Panc1 (cell line): ENCODE results near the gene PLXNA2. TPM values are rescaled to one million over a fixed set of nuclear protein-coding genes. Genes with fewer than 3 reads are reported as not detected.

Source experiments
- ATAC-seq: fragments of 200-7000 bp; cut with Tn5 transposase; 2 replicates; pipeline ENCODE4 v1.9.1; 2020; ENCODE audit warnings: mild to moderate bottlenecking, moderate library complexity
- BruUV-seq: library from RNA; stranded (reverse); fragments of 400-500 nt; replicated peaks from 2 replicates; lab custom pipeline; 2021; lab: Mats Ljungman, UMichigan
- CTCF ChIA-PET: fragments of 300-600 bp; sonication (Branson Sonifier 250); formaldehyde crosslinking; loops from one replicate; lab custom pipeline; 2022; ENCODE audit warnings: antibody characterized with exemption; lab: Charles Lee
- POLR2A ChIA-PET: fragments of 300-600 bp; sonication (Branson Sonifier 250); formaldehyde crosslinking; loops from one replicate; lab custom pipeline; 2022; ENCODE audit warnings: antibody characterized with exemption; lab: Charles Lee
- DNase-seq: peaks from one replicate; pipeline ENCODE4 v3.0.0-alpha.2; 2010; ENCODE audit warnings: low read depth, low spot score
- H3K27ac ChIP-seq: 2 replicates; pipeline ENCODE4 v1.5.1; 2011; ENCODE audit warnings: mild to moderate bottlenecking, low read length, inconsistent platforms
- H3K27me3 ChIP-seq: fragments of 200-500 bp; sonication (Bioruptor generic); 2 replicates; pipeline ENCODE4 v1.6.0; 2014; ENCODE audit warnings: low read length, inconsistent platforms; ENCODE audit not compliant: control insufficient read depth, insufficient read depth
- H3K36me3 ChIP-seq: fragments of 200-500 bp; sonication (Bioruptor generic); 2 replicates; pipeline ENCODE4 v1.5.1; 2014; ENCODE audit warnings: inconsistent platforms, mild to moderate bottlenecking, low read length, moderate library complexity; ENCODE audit not compliant: control insufficient read depth, insufficient read depth
- H3K4me1 ChIP-seq: 2 replicates; pipeline ENCODE4 v1.5.1; 2011; ENCODE audit warnings: inconsistent platforms, mild to moderate bottlenecking, low read length, moderate library complexity; ENCODE audit not compliant: control insufficient read depth, insufficient read depth
- H3K4me3 ChIP-seq, 2 experiments: 2 replicates each; pipeline ENCODE4 v1.5.1; 2011 to 2012; ENCODE audit warnings: low read depth in 2 of 2, low read length in 2 of 2, mild to moderate bottlenecking in 2 of 2, inconsistent platforms in 1 of 2, moderate library complexity in 1 of 2
- H3K9me3 ChIP-seq: fragments of 200-500 bp; sonication (Bioruptor generic); 2 replicates; pipeline ENCODE4 v1.5.1; 2014; ENCODE audit warnings: low read depth, mild to moderate bottlenecking, inconsistent platforms, low read length, moderate library complexity; ENCODE audit not compliant: control insufficient read depth, insufficient read depth
- POLR2AphosphoS5 ChIP-seq: IDR thresholded peaks from 2 replicates; pipeline ENCODE4 v1.6.1; 2012; ENCODE audit warnings: mild to moderate bottlenecking, low read depth, low read length, moderate library complexity
- REST ChIP-seq, 2 experiments: IDR thresholded peaks; 2 replicates each; pipeline ENCODE4 v1.6.1; 2011 to 2012; ENCODE audit warnings: low read depth in 2 of 2, control low read depth in 1 of 2, low read length in 1 of 2, mild to moderate bottlenecking in 1 of 2, moderate library complexity in 1 of 2; ENCODE audit not compliant: insufficient read depth in 1 of 2
- SIN3A ChIP-seq: IDR thresholded peaks from 2 replicates; pipeline ENCODE4 v1.6.1; 2012; ENCODE audit warnings: low read depth, mild to moderate bottlenecking, low read length, moderate library complexity, borderline replicate concordance; ENCODE audit not compliant: insufficient read depth
- TCF7L2 ChIP-seq: IDR thresholded peaks from 2 replicates; pipeline ENCODE4 v1.6.1; 2011; ENCODE audit warnings: mild to moderate bottlenecking, low read depth, low read length, inconsistent platforms
- in situ Hi-C: cut with HindIII; loops from 2 replicates; pipeline ENCODE4 v1.10.0; 2016; ENCODE audit warnings: low sequenced_read_pairs, low pct_unique_long_range_greater_than_20kb
- intact Hi-C: fragments of 100-400 bp; cut with micrococcal nuclease; formaldehyde crosslinking; loops from one replicate; pipeline ENCODE4 v1.10.0; 2022; ENCODE audit not compliant: unreplicated experiment
- total RNA-seq: library from RNA; stranded (reverse); gene quantifications from one replicate; pipeline ENCODE4 v1.2.1, GENCODE V29; 2021; ENCODE audit not compliant: unreplicated experiment
- TF ChIP-seq, protein P1 (sequence below): fragments of 450-650 bp; IDR thresholded peaks from 2 replicates; pipeline ENCODE4 v1.5.1; 2017; ENCODE audit warnings: mild to moderate bottlenecking

Gene PLXNA2
- total RNA-seq, 1 experiment from 2014 or later: 0.98 TPM

DNA sequence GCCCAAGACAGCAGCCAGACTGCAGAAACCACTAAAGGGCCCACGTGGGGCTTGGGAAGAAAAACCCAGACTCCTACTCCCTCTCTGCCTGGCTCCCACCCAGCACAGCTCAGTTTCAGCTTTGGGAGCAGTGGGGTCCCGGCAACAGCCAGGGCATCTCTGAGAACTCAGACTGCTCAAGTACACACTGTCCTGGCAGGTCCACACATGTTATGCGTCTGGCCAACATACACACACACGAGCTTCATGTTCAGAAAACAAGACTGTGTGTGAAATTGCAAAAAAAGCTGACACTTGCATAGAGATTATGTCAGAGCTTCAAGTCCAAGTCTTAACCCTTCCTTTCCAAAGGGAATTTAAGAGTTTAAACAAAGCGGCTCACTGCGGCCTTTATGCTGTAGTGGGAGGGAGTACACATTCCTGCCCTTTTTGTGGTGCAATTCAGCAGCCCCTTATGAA, 196.7 kb downstream of the PLXNA2 start:
- no peak for ATAC-seq
- POLR2A ChIA-PET: no interaction called here
- CTCF ChIA-PET: no interaction called here

DNA sequence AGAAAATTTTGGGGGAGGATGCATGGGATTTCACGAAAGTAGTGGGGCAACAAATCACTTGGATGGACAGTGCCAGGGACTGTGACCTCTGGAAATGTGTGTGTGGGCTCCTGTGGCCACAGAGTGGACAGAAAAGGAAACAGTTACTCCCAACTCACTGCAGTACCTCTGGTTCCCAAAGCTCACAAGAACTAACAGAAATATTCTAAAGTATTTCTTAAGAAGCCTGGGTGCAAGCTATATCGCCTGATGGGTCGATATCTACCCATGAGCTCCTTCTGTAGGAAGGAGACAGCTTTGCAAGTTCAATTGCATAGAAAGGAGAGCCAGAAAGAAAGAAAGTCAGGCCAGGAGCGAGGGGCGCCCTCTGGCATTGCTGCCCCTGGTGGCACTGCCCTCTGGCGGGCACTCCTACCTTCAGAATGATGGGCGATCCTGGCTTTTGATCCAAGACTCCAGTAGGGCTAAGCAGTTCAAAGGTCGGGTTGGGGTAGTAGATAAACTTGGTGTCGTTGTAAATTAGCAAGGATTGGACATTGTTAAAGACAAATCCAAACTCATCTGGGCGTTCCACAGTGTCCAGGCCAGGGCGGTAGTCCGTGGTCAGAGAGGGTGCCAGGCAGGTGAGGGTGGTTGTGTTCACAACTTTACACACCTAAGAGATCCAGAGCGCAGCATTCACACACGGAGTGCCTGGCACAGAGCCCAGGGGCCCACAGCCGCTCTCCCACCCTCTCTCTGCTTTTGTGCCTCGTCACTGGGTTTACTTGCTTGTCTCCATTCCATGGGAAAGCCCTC, 198.5 kb downstream of the PLXNA2 start:
- intact Hi-C loops: no loop called here
- CTCF ChIA-PET: interaction anchor here (0.6 kb wide), 1 partner anchor 203 kb away, joined by 3 read pairs; no protein-coding TSS in a partner anchor
- no peak for DNase-seq

More for the DNA sequence above, 196.7 kb downstream of the PLXNA2 start:
- no peaks in the 10 kb centered on the region for H3K27me3 ChIP-seq
- BruUV-seq: no TSS peak
- DNase-seq: no peak
- H3K4me3 ChIP-seq: no peak overlapping the region
- H3K4me1 ChIP-seq: no peaks in the 10 kb centered on the region
- H3K27ac ChIP-seq: no peak overlapping the region
- intact Hi-C loops: no loop called here
- TF ChIP-seq REST (IDR thresholded peaks at IDR 0.05; ENCODE audit: insufficient read depth in 1 of 2, low read depth in 2 of 2, low read length in 1 of 2) (no peak), POLR2AphosphoS5 (no peak), SIN3A (no peak), TCF7L2 (no peak)
- TF ChIP-seq, protein P1, sequence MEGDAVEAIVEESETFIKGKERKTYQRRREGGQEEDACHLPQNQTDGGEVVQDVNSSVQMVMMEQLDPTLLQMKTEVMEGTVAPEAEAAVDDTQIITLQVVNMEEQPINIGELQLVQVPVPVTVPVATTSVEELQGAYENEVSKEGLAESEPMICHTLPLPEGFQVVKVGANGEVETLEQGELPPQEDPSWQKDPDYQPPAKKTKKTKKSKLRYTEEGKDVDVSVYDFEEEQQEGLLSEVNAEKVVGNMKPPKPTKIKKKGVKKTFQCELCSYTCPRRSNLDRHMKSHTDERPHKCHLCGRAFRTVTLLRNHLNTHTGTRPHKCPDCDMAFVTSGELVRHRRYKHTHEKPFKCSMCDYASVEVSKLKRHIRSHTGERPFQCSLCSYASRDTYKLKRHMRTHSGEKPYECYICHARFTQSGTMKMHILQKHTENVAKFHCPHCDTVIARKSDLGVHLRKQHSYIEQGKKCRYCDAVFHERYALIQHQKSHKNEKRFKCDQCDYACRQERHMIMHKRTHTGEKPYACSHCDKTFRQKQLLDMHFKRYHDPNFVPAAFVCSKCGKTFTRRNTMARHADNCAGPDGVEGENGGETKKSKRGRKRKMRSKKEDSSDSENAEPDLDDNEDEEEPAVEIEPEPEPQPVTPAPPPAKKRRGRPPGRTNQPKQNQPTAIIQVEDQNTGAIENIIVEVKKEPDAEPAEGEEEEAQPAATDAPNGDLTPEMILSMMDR: no peak
- in situ Hi-C loops: no loop called here
- H3K9me3 ChIP-seq: no peaks in the 10 kb centered on the region
- H3K36me3 ChIP-seq: no peaks in the 10 kb centered on the region

More for the DNA sequence above, 198.5 kb downstream of the PLXNA2 start:
- H3K4me3 ChIP-seq: no peak overlapping the region
- H3K9me3 ChIP-seq: no peaks in the 10 kb centered on the region
- TF ChIP-seq, protein P1: peak; percentile 80
- no peak for TF ChIP-seq POLR2AphosphoS5
- H3K27me3 ChIP-seq: no peaks in the 10 kb centered on the region
- no peaks in the 10 kb centered on the region for H3K4me1 ChIP-seq
- BruUV-seq: no TSS peak
- ATAC-seq: peak; percentile 65; the same call in 1 of the 2 replicates
- no peak overlapping the region for H3K27ac ChIP-seq
- in situ Hi-C loops: no loop called here
- POLR2A ChIA-PET: no interaction called here
- no peaks in the 10 kb centered on the region for H3K36me3 ChIP-seq
